HCT116 (cell line): Measurements from ENCODE around the gene ACO2. TPM values are rescaled to one million over a fixed set of nuclear protein-coding genes. Genes with fewer than 3 reads are reported as not detected.

ENCODE experiments used
- ATAC-seq: fragments of 200-7000 bp; cut with Tn5 transposase; 2 replicates; pipeline ENCODE4 v1.9.1; 2020; ENCODE audit warnings: mild to moderate bottlenecking, moderate library complexity
- BruUV-seq: library from RNA; stranded (reverse); fragments of 400-500 nt; replicated peaks from 2 replicates; lab custom pipeline; 2021; lab: Mats Ljungman, UMichigan
- CTCF ChIA-PET: fragments of 300-600 bp; sonication (Branson Sonifier 250); formaldehyde crosslinking; loops from one replicate; lab custom pipeline; 2021; ENCODE audit warnings: antibody characterized with exemption; lab: Charles Lee
- POLR2A ChIA-PET: fragments of 300-600, 350-600 bp; sonication (Branson Sonifier 250); formaldehyde crosslinking; loops from one replicate; lab custom pipeline; 2021; ENCODE audit warnings: antibody characterized with exemption; lab: Charles Lee
- RAD21 ChIA-PET, 2 experiments: fragments of 300-600 bp; sonication (Branson Sonifier 250); formaldehyde crosslinking; loops; one replicate each; lab custom pipeline; 2023; ENCODE audit warnings: low total read pairs in 2 of 2; ENCODE audit not compliant: uncharacterized antibody in 2 of 2, unreplicated experiment in 2 of 2, low non-redundant PET in 1 of 2; lab: Charles Lee
- DNase-seq: peaks from one replicate; pipeline ENCODE4 v3.0.0-alpha.2; 2010; ENCODE audit warnings: low read depth, low spot score
- H2AFZ ChIP-seq: fragments of 200-600 bp; shearing (Covaris generic), sonication (generic); 2 replicates; pipeline ENCODE4 v1.6.1; 2017; ENCODE audit warnings: low read depth, mixed run types, mixed read lengths, antibody characterized with exemption, low read length; ENCODE audit not compliant: poor library complexity, severe bottlenecking
- H3K27ac ChIP-seq: 2 replicates; pipeline ENCODE4 v1.5.1; 2012; ENCODE audit warnings: low read depth, low read length
- H3K27me3 ChIP-seq: fragments of 200-600 bp; sonication (generic); 2 replicates; pipeline ENCODE4 v1.6.1; 2016; ENCODE audit warnings: mixed run types, low read length, mixed read lengths; ENCODE audit not compliant: insufficient read depth
- H3K36me3 ChIP-seq, 2 experiments: fragments of 200-500 bp in 1 of 2; fragments of 200-600 bp in 1 of 2; sonication (Bioruptor generic) in 1 of 2; sonication (generic) in 1 of 2; 2 replicates each; pipeline versions ENCODE4 v1.5.1 to v1.6.1; 2014 to 2016; ENCODE audit warnings: low read length in 2 of 2, inconsistent platforms in 1 of 2, mixed read lengths in 1 of 2, mixed run types in 1 of 2; ENCODE audit not compliant: insufficient read depth in 2 of 2, control insufficient read depth in 1 of 2
- H3K4me1 ChIP-seq, 2 experiments: fragments of 200-600 bp in 1 of 2; sonication (generic) in 1 of 2; 2 replicates each; pipeline versions ENCODE4 v1.5.1 to v1.6.1; 2012 to 2017; ENCODE audit warnings: low read length in 2 of 2, inconsistent platforms in 1 of 2, mild to moderate bottlenecking in 1 of 2, mixed read lengths in 1 of 2, mixed run types in 1 of 2, moderate library complexity in 1 of 2; ENCODE audit not compliant: insufficient read depth in 2 of 2, control insufficient read depth in 1 of 2
- H3K4me2 ChIP-seq: fragments of 200-600 bp; sonication (generic); 2 replicates; pipeline ENCODE4 v1.6.1; 2017; ENCODE audit warnings: mixed run types, low read length, mixed read lengths
- H3K4me3 ChIP-seq, 2 experiments: fragments of 200-600 bp in 1 of 2; sonication (generic) in 1 of 2; replicated peaks in 1 of 2; 2 replicates each; pipeline ENCODE4 v1.5.1; 2011 to 2016; ENCODE audit warnings: low read length in 2 of 2, control low read depth in 1 of 2, low read depth in 1 of 2, mild to moderate bottlenecking in 1 of 2, mixed read lengths in 1 of 2, mixed run types in 1 of 2
- H3K79me2 ChIP-seq: fragments of 200-600 bp; sonication (generic); 2 replicates; pipeline ENCODE4 v1.6.1; 2017; ENCODE audit warnings: mild to moderate bottlenecking, mixed run types, low read length, moderate library complexity, mixed read lengths; ENCODE audit not compliant: insufficient read depth
- H3K9ac ChIP-seq: fragments of 200-600 bp; sonication (generic); 2 replicates; pipeline ENCODE4 v1.6.1; 2016; ENCODE audit warnings: low read length, mixed read lengths
- H3K9me2 ChIP-seq: fragments of 200-600 bp; sonication (generic), shearing (Covaris generic); 2 replicates; pipeline ENCODE4 v1.6.1; 2017; ENCODE audit warnings: mixed run types, mild to moderate bottlenecking, moderate library complexity; ENCODE audit not compliant: insufficient read depth
- H3K9me3 ChIP-seq, 2 experiments: fragments of 200-500 bp in 1 of 2; fragments of 200-600 bp in 1 of 2; sonication (Bioruptor generic) in 1 of 2; sonication (generic) in 1 of 2; 2 replicates each; pipeline ENCODE4 v1.6.1; 2014 to 2017; ENCODE audit warnings: low read length in 2 of 2, mixed read lengths in 2 of 2, inconsistent platforms in 1 of 2, low read depth in 1 of 2, mild to moderate bottlenecking in 1 of 2, mixed run types in 1 of 2, moderate library complexity in 1 of 2; ENCODE audit not compliant: control insufficient read depth in 1 of 2, insufficient read depth in 1 of 2
- H4K20me1 ChIP-seq: fragments of 200-600 bp; sonication (generic), shearing (Covaris generic); 2 replicates; pipeline ENCODE4 v1.6.1; 2017; ENCODE audit warnings: mixed run types, mild to moderate bottlenecking, moderate library complexity; ENCODE audit not compliant: insufficient read depth
- CEBPB ChIP-seq: IDR thresholded peaks from 2 replicates; pipeline ENCODE4 v1.6.1; 2012; ENCODE audit warnings: low read depth
- EGR1 ChIP-seq: IDR thresholded peaks from 2 replicates; pipeline ENCODE4 v1.6.1; 2012; ENCODE audit warnings: low read depth
- EZH2 ChIP-seq: fragments of 200-600 bp; sonication (generic); IDR thresholded peaks from 2 replicates; pipeline ENCODE4 v1.6.1; 2017; ENCODE audit warnings: antibody characterized with exemption, mixed run types
- EZH2phosphoT487 ChIP-seq: fragments of 200-600 bp; IDR thresholded peaks from 2 replicates; pipeline ENCODE4 v1.6.1; 2018; ENCODE audit warnings: antibody characterized with exemption, borderline replicate concordance
- JUND ChIP-seq: IDR thresholded peaks from 2 replicates; pipeline ENCODE4 v1.6.1; 2012
- POLR2AphosphoS5 ChIP-seq: IDR thresholded peaks from 2 replicates; pipeline ENCODE4 v1.6.1; 2011; ENCODE audit warnings: mild to moderate bottlenecking, low read depth, low read length, moderate library complexity
- SRF ChIP-seq: IDR thresholded peaks from 2 replicates; pipeline ENCODE4 v1.6.1; 2012; ENCODE audit warnings: low read depth
- TCF7L2 ChIP-seq: IDR thresholded peaks from 2 replicates; pipeline ENCODE4 v1.7.0; 2011; ENCODE audit warnings: borderline replicate concordance, inconsistent platforms; ENCODE audit not compliant: insufficient read depth, insufficient read length; ENCODE audit errors: extremely low read depth
- YY1 ChIP-seq: IDR thresholded peaks from 2 replicates; pipeline ENCODE4 v1.6.1; 2011; ENCODE audit warnings: low read length, low read depth, moderate library complexity, mild to moderate bottlenecking; ENCODE audit not compliant: insufficient replicate concordance; ENCODE audit errors: extremely low read depth
- ZFX ChIP-seq: fragments of 450-650 bp; IDR thresholded peaks from 2 replicates; pipeline ENCODE4 v1.6.1; 2017
- ZNF274 ChIP-seq: fragments of 200-500 bp; sonication (Bioruptor generic); IDR thresholded peaks from 2 replicates; pipeline ENCODE4 v1.6.1; 2014; ENCODE audit warnings: mild to moderate bottlenecking, low read depth, low read length, inconsistent platforms
- intact Hi-C: fragments of 100-400 bp; cut with micrococcal nuclease; formaldehyde crosslinking; loops from 2 replicates; pipeline ENCODE4 v1.10.0; 2022
- total RNA-seq: library from RNA; stranded (reverse); gene quantifications from one replicate; pipeline ENCODE4 v1.2.1, GENCODE V29; 2021; ENCODE audit not compliant: unreplicated experiment
- TF ChIP-seq, protein P1 (sequence below): IDR thresholded peaks from 2 replicates; pipeline ENCODE4 v1.6.1; 2012
- TF ChIP-seq, protein P2 (sequence below): IDR thresholded peaks from 2 replicates; pipeline ENCODE4 v1.6.1; 2012; ENCODE audit warnings: low read depth
- TF ChIP-seq, protein P3 (sequence below), 3 experiments: fragments of 200-600 bp in 1 of 3; sonication (generic) in 1 of 3; IDR thresholded peaks in 2 of 3; conservative IDR thresholded peaks in 1 of 3; 2 replicates each; pipeline ENCODE4 v1.5.1; 2012 to 2017; ENCODE audit warnings: low read depth in 2 of 3, low read length in 2 of 3, antibody characterized with exemption in 1 of 3, borderline replicate concordance in 1 of 3, control low read depth in 1 of 3, mild to moderate bottlenecking in 1 of 3, mixed read lengths in 1 of 3, mixed run types in 1 of 3, moderate library complexity in 1 of 3; ENCODE audit not compliant: insufficient read depth in 1 of 3

The ACO2 gene
- total RNA-seq, 1 experiment from 2014 or later = 108 TPM

DNA sequence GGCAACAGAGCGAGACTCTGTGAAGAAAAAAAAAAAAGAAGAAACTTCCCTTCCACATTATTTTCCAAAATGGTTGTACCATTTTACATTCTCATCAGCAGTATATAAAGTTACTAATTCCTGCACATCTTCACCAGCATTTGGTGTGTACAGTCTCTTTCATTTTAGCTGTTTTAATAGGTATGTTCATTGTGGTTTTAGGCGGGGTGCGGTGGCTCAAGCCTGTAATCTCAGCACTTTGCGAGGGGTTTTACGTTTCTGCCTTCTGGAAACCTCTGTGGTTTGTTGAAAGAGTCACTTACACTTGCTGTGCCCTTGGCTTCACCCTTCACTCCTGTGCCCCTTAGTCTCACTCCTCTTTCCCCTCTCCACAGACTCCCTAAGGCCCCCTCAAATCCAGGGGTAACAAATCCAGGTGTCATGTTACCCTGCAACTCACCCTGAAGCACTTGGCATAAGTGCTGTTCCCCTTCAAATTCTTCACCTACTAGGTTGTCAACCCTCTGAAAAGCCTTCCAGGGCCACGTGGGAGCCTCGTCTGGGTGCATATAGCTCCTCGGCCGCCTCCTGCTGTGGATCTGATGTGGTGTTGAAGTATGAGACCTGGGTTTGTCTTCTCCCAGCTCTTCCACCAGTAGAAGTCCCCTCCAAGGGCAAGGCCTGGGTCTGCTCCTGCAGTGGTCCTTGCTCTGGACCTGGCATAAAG is 43.1 kb upstream of the ACO2 start (continued):
- no peak for TF ChIP-seq EZH2
- no peak for TF ChIP-seq ZNF274
- TF ChIP-seq SRF = no peak
- TF ChIP-seq CEBPB = no peak
- no peak for TF ChIP-seq POLR2AphosphoS5
- no peak for TF ChIP-seq EZH2phosphoT487
- no peak for TF ChIP-seq EGR1
- no peak for TF ChIP-seq JUND
- TF ChIP-seq YY1 = no peak
- TF ChIP-seq, all 23 proteins: peak for 0

DNA sequence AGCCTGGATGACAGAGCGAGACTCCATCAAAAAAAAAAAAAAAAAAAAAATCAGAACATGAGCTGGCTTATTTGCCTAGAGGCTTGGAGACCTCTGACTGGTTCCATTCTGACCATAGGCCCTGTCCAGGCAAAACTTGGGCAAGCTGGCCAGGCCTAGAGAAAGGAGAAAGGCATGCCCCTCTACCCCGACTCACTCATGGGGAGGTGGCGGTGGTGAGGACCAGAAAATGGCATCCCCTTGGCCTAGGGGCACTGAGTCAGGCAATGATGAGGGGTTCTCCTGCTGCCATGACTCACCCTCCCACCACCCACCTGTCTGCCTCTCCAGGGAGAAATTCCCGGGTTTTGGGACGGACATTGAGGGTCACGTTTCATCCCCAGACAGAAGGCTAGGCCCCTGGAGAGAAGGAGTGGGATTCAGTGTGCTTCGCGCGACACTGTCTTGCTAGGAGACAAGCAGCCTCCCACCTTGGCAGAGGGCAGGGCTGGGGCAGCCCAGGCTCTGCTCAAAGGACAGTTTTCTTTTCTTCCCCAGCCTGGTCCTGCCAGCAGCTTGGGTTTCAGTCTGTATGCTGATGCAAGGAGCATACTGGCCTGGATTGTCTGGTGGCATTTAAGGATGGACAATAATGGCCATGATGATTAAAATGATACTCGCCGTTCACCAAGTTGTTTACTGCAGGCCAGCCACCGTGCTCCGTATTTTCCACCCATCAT is 39.5 kb upstream of the ACO2 start:
- H2AFZ ChIP-seq = no peak overlapping the region
- no peaks in the 10 kb centered on the region for H3K9me2 ChIP-seq
- H3K4me1 ChIP-seq = no peaks in the 10 kb centered on the region; a peak in 1 of 4 replicates
- DNase-seq = no peak
- no peak overlapping the region for H3K4me2 ChIP-seq
- intact Hi-C loops = no loop called here
- no peak overlapping the region for H3K9ac ChIP-seq
- H3K9me3 ChIP-seq = no peaks in the 10 kb centered on the region
- H3K36me3 ChIP-seq = peaks cover 0 to 8% of the 10 kb centered on the region in 2 experiments; a peak in 1 of 4 replicates
- no peak overlapping the region for H3K4me3 ChIP-seq
- TF ChIP-seq, protein P1, sequence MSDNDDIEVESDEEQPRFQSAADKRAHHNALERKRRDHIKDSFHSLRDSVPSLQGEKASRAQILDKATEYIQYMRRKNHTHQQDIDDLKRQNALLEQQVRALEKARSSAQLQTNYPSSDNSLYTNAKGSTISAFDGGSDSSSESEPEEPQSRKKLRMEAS = no peak
- no peak for TF ChIP-seq TCF7L2
- TF ChIP-seq, protein P2, sequence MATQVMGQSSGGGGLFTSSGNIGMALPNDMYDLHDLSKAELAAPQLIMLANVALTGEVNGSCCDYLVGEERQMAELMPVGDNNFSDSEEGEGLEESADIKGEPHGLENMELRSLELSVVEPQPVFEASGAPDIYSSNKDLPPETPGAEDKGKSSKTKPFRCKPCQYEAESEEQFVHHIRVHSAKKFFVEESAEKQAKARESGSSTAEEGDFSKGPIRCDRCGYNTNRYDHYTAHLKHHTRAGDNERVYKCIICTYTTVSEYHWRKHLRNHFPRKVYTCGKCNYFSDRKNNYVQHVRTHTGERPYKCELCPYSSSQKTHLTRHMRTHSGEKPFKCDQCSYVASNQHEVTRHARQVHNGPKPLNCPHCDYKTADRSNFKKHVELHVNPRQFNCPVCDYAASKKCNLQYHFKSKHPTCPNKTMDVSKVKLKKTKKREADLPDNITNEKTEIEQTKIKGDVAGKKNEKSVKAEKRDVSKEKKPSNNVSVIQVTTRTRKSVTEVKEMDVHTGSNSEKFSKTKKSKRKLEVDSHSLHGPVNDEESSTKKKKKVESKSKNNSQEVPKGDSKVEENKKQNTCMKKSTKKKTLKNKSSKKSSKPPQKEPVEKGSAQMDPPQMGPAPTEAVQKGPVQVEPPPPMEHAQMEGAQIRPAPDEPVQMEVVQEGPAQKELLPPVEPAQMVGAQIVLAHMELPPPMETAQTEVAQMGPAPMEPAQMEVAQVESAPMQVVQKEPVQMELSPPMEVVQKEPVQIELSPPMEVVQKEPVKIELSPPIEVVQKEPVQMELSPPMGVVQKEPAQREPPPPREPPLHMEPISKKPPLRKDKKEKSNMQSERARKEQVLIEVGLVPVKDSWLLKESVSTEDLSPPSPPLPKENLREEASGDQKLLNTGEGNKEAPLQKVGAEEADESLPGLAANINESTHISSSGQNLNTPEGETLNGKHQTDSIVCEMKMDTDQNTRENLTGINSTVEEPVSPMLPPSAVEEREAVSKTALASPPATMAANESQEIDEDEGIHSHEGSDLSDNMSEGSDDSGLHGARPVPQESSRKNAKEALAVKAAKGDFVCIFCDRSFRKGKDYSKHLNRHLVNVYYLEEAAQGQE = no peak
- TF ChIP-seq, protein P3, sequence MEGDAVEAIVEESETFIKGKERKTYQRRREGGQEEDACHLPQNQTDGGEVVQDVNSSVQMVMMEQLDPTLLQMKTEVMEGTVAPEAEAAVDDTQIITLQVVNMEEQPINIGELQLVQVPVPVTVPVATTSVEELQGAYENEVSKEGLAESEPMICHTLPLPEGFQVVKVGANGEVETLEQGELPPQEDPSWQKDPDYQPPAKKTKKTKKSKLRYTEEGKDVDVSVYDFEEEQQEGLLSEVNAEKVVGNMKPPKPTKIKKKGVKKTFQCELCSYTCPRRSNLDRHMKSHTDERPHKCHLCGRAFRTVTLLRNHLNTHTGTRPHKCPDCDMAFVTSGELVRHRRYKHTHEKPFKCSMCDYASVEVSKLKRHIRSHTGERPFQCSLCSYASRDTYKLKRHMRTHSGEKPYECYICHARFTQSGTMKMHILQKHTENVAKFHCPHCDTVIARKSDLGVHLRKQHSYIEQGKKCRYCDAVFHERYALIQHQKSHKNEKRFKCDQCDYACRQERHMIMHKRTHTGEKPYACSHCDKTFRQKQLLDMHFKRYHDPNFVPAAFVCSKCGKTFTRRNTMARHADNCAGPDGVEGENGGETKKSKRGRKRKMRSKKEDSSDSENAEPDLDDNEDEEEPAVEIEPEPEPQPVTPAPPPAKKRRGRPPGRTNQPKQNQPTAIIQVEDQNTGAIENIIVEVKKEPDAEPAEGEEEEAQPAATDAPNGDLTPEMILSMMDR (IDR thresholded peaks at IDR 0.05 in 2 of 3, conservative IDR thresholded peaks at IDR 0.05 in 1 of 3; ENCODE audit: borderline replicate concordance in 1 of 3, insufficient read depth in 1 of 3, low read depth in 2 of 3, low read length in 2 of 3) = no peak
- no peak for TF ChIP-seq ZFX
- no peak for TF ChIP-seq ZNF274
- ChIA-PET POLR2A (interaction anchor here (1.0 to 1.2 kb wide), 2 partner anchors 8 to 16 kb away, joined by 3 read pairs; no protein-coding TSS in a partner anchor), RAD21 (interaction anchor here in 1 of 2 experiments (0.6 kb wide), 1 partner anchor 47 kb away, joined by 3 read pairs; no protein-coding TSS in a partner anchor), CTCF (no interaction called here)
- BruUV-seq = no TSS peak
- H4K20me1 ChIP-seq = no peaks in the 10 kb centered on the region
- no peaks in the 10 kb centered on the region for H3K27me3 ChIP-seq
- H3K27ac ChIP-seq = no peak overlapping the region
- no peak for ATAC-seq
- H3K79me2 ChIP-seq = peaks cover 3% of the 10 kb centered on the region; the same call in 1 of the 2 replicates
